Measurements from ENCODE around the gene HOXB8.

Gene HOXB8

GRCh38 chr17:48566717-48567116 lies 48.4 kb downstream of the HOXB8 start:
- no peak for TF ChIP-seq CTCF (IDR thresholded peaks at IDR 0.05)

GRCh38 chr17:48565925-48566710 lies 49.0 kb downstream of the HOXB8 start:
- TF ChIP-seq CTCF (IDR thresholded peaks at IDR 0.05) = no peak

GRCh38 chr17:48565022-48565554 lies 50.0 kb downstream of the HOXB8 start:
- no peak for TF ChIP-seq CTCF (IDR thresholded peaks at IDR 0.05)

- TF ChIP-seq CTCF (IDR thresholded peaks at IDR 0.05) = no peak
Observed at GRCh38 chr17:48564188-48565021, 50.7 kb downstream of the HOXB8 start.

GRCh38 chr17:48563867-48564187 lies 51.3 kb downstream of the HOXB8 start:
- no peak for TF ChIP-seq CTCF (IDR thresholded peaks at IDR 0.05)

- no peak for TF ChIP-seq CTCF (IDR thresholded peaks at IDR 0.05)
Observed at GRCh38 chr17:48563385-48563838, 51.7 kb downstream of the HOXB8 start.

GRCh38 chr17:48562934-48563333 lies 52.2 kb downstream of the HOXB8 start:
- no peak for TF ChIP-seq CTCF (IDR thresholded peaks at IDR 0.05)

Measured in LNCAP (cell line).